IMR-90 (cell line): Measurements from ENCODE around the gene MAEL. TPM values are rescaled to one million over a fixed set of nuclear protein-coding genes. Genes with fewer than 3 reads are reported as not detected.

Experiments
- ATAC-seq: fragments of 200-7000 bp; cut with Tn5 transposase; 2 replicates; pipeline ENCODE4 v1.9.1; 2020; ENCODE audit warnings: low read depth, mild to moderate bottlenecking, moderate library complexity
- BruUV-seq: library from RNA; stranded (reverse); fragments of 400-500 nt; replicated peaks from 2 replicates; lab custom pipeline; 2021; lab: Mats Ljungman, UMichigan
- CTCF ChIA-PET: fragments of 300-600 bp; formaldehyde crosslinking; extraction: SDS; loops from one replicate; lab custom pipeline; 2021; ENCODE audit warnings: antibody characterized with exemption; lab: Yijun Ruan, JAX
- POLR2A ChIA-PET: fragments of 300-600 bp; sonication (Branson Sonifier 250); formaldehyde crosslinking; loops from one replicate; lab custom pipeline; 2022; ENCODE audit warnings: antibody characterized with exemption; ENCODE audit not compliant: unreplicated experiment; lab: Charles Lee
- DNase-seq: peaks from one replicate; pipeline ENCODE4 v3.0.0; 2013
- H2AFZ ChIP-seq: replicated peaks from 2 replicates; pipeline ENCODE3; 2013; ENCODE audit warnings: low read length, mild to moderate bottlenecking; ENCODE audit not compliant: poor library complexity
- H2AK5ac ChIP-seq: 2 replicates; pipeline ENCODE4 v1.6.1; 2013; ENCODE audit warnings: low read depth, low read length, inconsistent platforms
- H2AK9ac ChIP-seq: replicated peaks from 2 replicates; pipeline ENCODE3; 2013; ENCODE audit warnings: mild to moderate bottlenecking, low read depth, low read length, moderate library complexity; ENCODE audit not compliant: poor library complexity
- H2BK120ac ChIP-seq: 2 replicates; pipeline ENCODE4 v1.6.1; 2013; ENCODE audit warnings: low read depth, low read length, inconsistent platforms
- H2BK15ac ChIP-seq: 3 replicates; pipeline ENCODE4 v1.6.1; 2013; ENCODE audit warnings: low read depth, low read length, inconsistent platforms
- H2BK20ac ChIP-seq: 2 replicates; pipeline ENCODE4 v1.6.1; 2013; ENCODE audit warnings: low read depth, mild to moderate bottlenecking, inconsistent platforms, low read length, moderate library complexity
- H2BK5ac ChIP-seq: 2 replicates; pipeline ENCODE4 v1.6.1; 2013; ENCODE audit warnings: mild to moderate bottlenecking, low read depth, low read length, inconsistent platforms; ENCODE audit not compliant: poor library complexity, severe bottlenecking
- H3K14ac ChIP-seq: replicated peaks from 2 replicates; pipeline ENCODE4 v1.6.1; 2013; ENCODE audit warnings: low read depth, low read length, inconsistent platforms
- H3K18ac ChIP-seq: 2 replicates; pipeline ENCODE4 v1.6.1; 2013; ENCODE audit warnings: low read depth, low read length, control low read depth
- H3K23ac ChIP-seq: 2 replicates; pipeline ENCODE4 v1.6.1; 2013; ENCODE audit warnings: low read depth, low read length, inconsistent platforms
- H3K27ac ChIP-seq: 2 replicates; pipeline ENCODE4 v1.5.1; 2013; ENCODE audit warnings: mild to moderate bottlenecking, control low read depth, low read length; ENCODE audit not compliant: insufficient read depth
- H3K27me3 ChIP-seq: 2 replicates; pipeline ENCODE4 v1.6.1; 2013; ENCODE audit warnings: low read length; ENCODE audit not compliant: control insufficient read depth, insufficient read depth
- H3K36me3 ChIP-seq: 2 replicates; pipeline ENCODE4 v1.6.1; 2013; ENCODE audit warnings: low read length, mixed read lengths; ENCODE audit not compliant: control insufficient read depth, insufficient read depth
- H3K4ac ChIP-seq: 2 replicates; pipeline ENCODE4 v1.6.1; 2013; ENCODE audit warnings: low read depth, low read length, inconsistent platforms
- H3K4me1 ChIP-seq: 2 replicates; pipeline ENCODE4 v1.6.1; 2013; ENCODE audit warnings: low read length, mixed read lengths; ENCODE audit not compliant: control insufficient read depth, insufficient read depth
- H3K4me2 ChIP-seq: 2 replicates; pipeline ENCODE4 v1.6.1; 2013; ENCODE audit warnings: low read depth, mild to moderate bottlenecking, control low read depth, low read length, moderate library complexity
- H3K4me3 ChIP-seq: 2 replicates; pipeline ENCODE4 v1.5.1; 2013; ENCODE audit warnings: low read depth, mild to moderate bottlenecking, control low read depth, low read length, moderate library complexity; ENCODE audit not compliant: insufficient read depth
- H3K56ac ChIP-seq: 2 replicates; pipeline ENCODE4 v1.6.1; 2013; ENCODE audit warnings: low read length, inconsistent platforms; ENCODE audit not compliant: insufficient read depth; ENCODE audit errors: extremely low read depth
- H3K79me1 ChIP-seq, 2 experiments: 2 replicates each; pipeline ENCODE4 v1.6.1; 2013; ENCODE audit warnings: low read length in 2 of 2, inconsistent platforms in 1 of 2, low read depth in 1 of 2
- H3K9ac ChIP-seq: 2 replicates; pipeline ENCODE4 v1.6.1; 2013; ENCODE audit warnings: low read depth, low read length, control low read depth
- H3K9me1 ChIP-seq: 2 replicates; pipeline ENCODE4 v1.6.1; 2013; ENCODE audit warnings: low read length, inconsistent platforms; ENCODE audit not compliant: insufficient read depth
- H3K9me3 ChIP-seq: 2 replicates; pipeline ENCODE4 v1.6.1; 2013; ENCODE audit warnings: low read length; ENCODE audit not compliant: control insufficient read depth, insufficient read depth
- H4K20me1 ChIP-seq: 2 replicates; pipeline ENCODE4 v1.6.1; 2013; ENCODE audit warnings: low read length, inconsistent platforms; ENCODE audit not compliant: insufficient read depth
- H4K5ac ChIP-seq: 2 replicates; pipeline ENCODE4 v1.6.1; 2013; ENCODE audit warnings: mild to moderate bottlenecking, low read depth, low read length, control low read depth
- H4K8ac ChIP-seq, 2 experiments: 2 replicates each; pipeline ENCODE4 v1.6.1; 2013; ENCODE audit warnings: low read depth in 2 of 2, low read length in 2 of 2, control low read depth in 1 of 2, inconsistent platforms in 1 of 2
- H4K91ac ChIP-seq: 2 replicates; pipeline ENCODE4 v1.6.1; 2013; ENCODE audit warnings: low read depth, low read length, inconsistent platforms; ENCODE audit not compliant: insufficient read depth
- ELK1 ChIP-seq: fragments of 150-350 bp; IDR thresholded peaks from 2 replicates; pipeline ENCODE4 v1.6.1; 2016; ENCODE audit warnings: low read depth, mild to moderate bottlenecking, low read length, moderate library complexity, borderline replicate concordance
- MAZ ChIP-seq: IDR thresholded peaks from 2 replicates; pipeline ENCODE4 v1.6.1; 2012; ENCODE audit warnings: low read depth, mild to moderate bottlenecking, low read length, improper control_type of control experiment, moderate library complexity, borderline replicate concordance
- MXI1 ChIP-seq: IDR thresholded peaks from 2 replicates; pipeline ENCODE4 v1.6.1; 2012; ENCODE audit warnings: low read depth, mild to moderate bottlenecking, low read length, moderate library complexity, borderline replicate concordance
- RAD21 ChIP-seq: IDR thresholded peaks from 2 replicates; pipeline ENCODE4 v1.6.1; 2012; ENCODE audit warnings: low read length, improper control_type of control experiment
- RCOR1 ChIP-seq: IDR thresholded peaks from 2 replicates; pipeline ENCODE4 v1.6.1; 2012; ENCODE audit warnings: mild to moderate bottlenecking, low read length, improper control_type of control experiment; ENCODE audit not compliant: insufficient replicate concordance
- dilution Hi-C: fragments of 300-500 bp; cut with HindIII; formaldehyde crosslinking; loops from one replicate; pipeline ENCODE4 v1.14.3; 2018; ENCODE audit warnings: low sequenced_read_pairs; ENCODE audit not compliant: unreplicated experiment
- in situ Hi-C: fragments of 300-500 bp; cut with MboI; formaldehyde crosslinking; loops from 3 replicates; pipeline ENCODE4 v1.14.3; 2019; ENCODE audit warnings: low sequenced_read_pairs, inconsistent platforms, mixed read lengths
- intact Hi-C: fragments of 100-400 bp; cut with micrococcal nuclease; formaldehyde crosslinking; loops from 2 replicates; pipeline ENCODE4 v1.10.0; 2022
- polyA plus RNA-seq, 3 experiments: library from polyadenylated mRNA; depleted of rRNA; stranded (reverse); fragments of >200 nt; gene quantifications; 2 replicates each; pipeline ENCODE4 v1.2.3, GENCODE V29; 2012; ENCODE audit warnings: low replicate concordance in 1 of 3
- total RNA-seq: library from RNA; depleted of rRNA; stranded (reverse); fragments of >200 nt; gene quantifications from 2 replicates; pipeline ENCODE4 v1.2.3, GENCODE V29; 2012

Gene MAEL
- total and polyA plus RNA-seq, 2 of the 4 experiments (the other 2 are of a cell fraction), result not detected

DNA sequence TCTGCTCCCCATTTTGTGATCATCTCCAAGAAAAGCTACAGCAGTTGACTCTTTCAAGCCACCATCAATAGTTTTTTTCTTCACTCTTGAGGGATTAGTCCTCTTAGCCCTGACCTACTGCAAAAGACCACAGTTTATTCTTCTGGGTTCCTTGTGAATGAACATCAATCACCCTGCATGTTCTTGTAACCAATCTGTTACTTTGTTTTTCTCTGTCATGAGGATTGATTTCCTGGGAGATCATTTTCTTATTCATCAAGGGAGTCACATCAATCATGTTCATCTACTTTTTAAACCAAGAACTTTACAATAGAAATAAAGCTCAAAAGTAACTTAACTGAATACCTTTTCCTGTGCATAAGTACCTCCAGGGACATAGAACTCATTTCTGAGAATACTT, 35.6 kb upstream of the MAEL start:
- Histone ChIP-seq H3K9me3 (no peaks in the 10 kb centered on the region), H4K5ac (no peak overlapping the region), H3K18ac (no peak overlapping the region), H4K91ac (no peak overlapping the region), H2BK15ac (no peak overlapping the region), H2BK5ac (no peak overlapping the region), H2BK120ac (no peak overlapping the region), H3K27me3 (peaks cover 12% of the 10 kb centered on the region), H2BK20ac (no peak overlapping the region), H4K20me1 (no peaks in the 10 kb centered on the region), H2AFZ (no peak overlapping the region), H3K27ac (no peak overlapping the region), H3K4me2 (no peak overlapping the region), H4K8ac (no peak overlapping the region), H3K4me1 (no peaks in the 10 kb centered on the region), H3K9me1 (no peaks in the 10 kb centered on the region), H3K4me3 (no peak overlapping the region), H3K23ac (no peak overlapping the region), H2AK5ac (no peak overlapping the region), H3K9ac (no peak overlapping the region), H3K4ac (no peak overlapping the region), H3K79me1 (no peaks in the 10 kb centered on the region), H3K14ac (no peak overlapping the region), H3K36me3 (no peaks in the 10 kb centered on the region), H3K56ac (no peak overlapping the region), H2AK9ac (no peak overlapping the region)
- dilution Hi-C loops (no loop called here), in situ Hi-C loops (no loop called here), intact Hi-C loops (no loop called here)
- BruUV-seq, result no TSS peak
- ATAC-seq (no peak), DNase-seq (no peak)
- ChIA-PET POLR2A (no interaction called here), CTCF (no interaction called here)
- no peak for TF ChIP-seq RAD21
- TF ChIP-seq RCOR1, result no peak
- TF ChIP-seq ELK1, result no peak
- TF ChIP-seq MXI1, result no peak
- TF ChIP-seq MAZ, result no peak
